HCT116 (cell line): ENCODE results near the gene CCDC177. TPM values are rescaled to one million over a fixed set of nuclear protein-coding genes. Genes with fewer than 3 reads are reported as not detected.

Experiments used
- ATAC-seq: fragments of 200-7000 bp; cut with Tn5 transposase; 2 replicates; pipeline ENCODE4 v1.9.1; 2020; ENCODE audit warnings: mild to moderate bottlenecking, moderate library complexity
- BruUV-seq: library from RNA; stranded (reverse); fragments of 400-500 nt; replicated peaks from 2 replicates; lab custom pipeline; 2021; lab: Mats Ljungman, UMichigan
- CTCF ChIA-PET: fragments of 300-600 bp; sonication (Branson Sonifier 250); formaldehyde crosslinking; loops from one replicate; lab custom pipeline; 2021; ENCODE audit warnings: antibody characterized with exemption; lab: Charles Lee
- POLR2A ChIA-PET: fragments of 300-600, 350-600 bp; sonication (Branson Sonifier 250); formaldehyde crosslinking; loops from one replicate; lab custom pipeline; 2021; ENCODE audit warnings: antibody characterized with exemption; lab: Charles Lee
- RAD21 ChIA-PET, 2 experiments: fragments of 300-600 bp; sonication (Branson Sonifier 250); formaldehyde crosslinking; loops; one replicate each; lab custom pipeline; 2023; ENCODE audit warnings: low total read pairs in 2 of 2; ENCODE audit not compliant: uncharacterized antibody in 2 of 2, unreplicated experiment in 2 of 2, low non-redundant PET in 1 of 2; lab: Charles Lee
- DNase-seq: peaks from one replicate; pipeline ENCODE4 v3.0.0-alpha.2; 2010; ENCODE audit warnings: low read depth, low spot score
- H2AFZ ChIP-seq: fragments of 200-600 bp; shearing (Covaris generic), sonication (generic); 2 replicates; pipeline ENCODE4 v1.6.1; 2017; ENCODE audit warnings: low read depth, mixed run types, mixed read lengths, antibody characterized with exemption, low read length; ENCODE audit not compliant: poor library complexity, severe bottlenecking
- H3K27ac ChIP-seq: 2 replicates; pipeline ENCODE4 v1.5.1; 2012; ENCODE audit warnings: low read depth, low read length
- H3K27me3 ChIP-seq: fragments of 200-600 bp; sonication (generic); 2 replicates; pipeline ENCODE4 v1.6.1; 2016; ENCODE audit warnings: mixed run types, low read length, mixed read lengths; ENCODE audit not compliant: insufficient read depth
- H3K36me3 ChIP-seq, 2 experiments: fragments of 200-500 bp in 1 of 2; fragments of 200-600 bp in 1 of 2; sonication (Bioruptor generic) in 1 of 2; sonication (generic) in 1 of 2; 2 replicates each; pipeline versions ENCODE4 v1.5.1 to v1.6.1; 2014 to 2016; ENCODE audit warnings: low read length in 2 of 2, inconsistent platforms in 1 of 2, mixed read lengths in 1 of 2, mixed run types in 1 of 2; ENCODE audit not compliant: insufficient read depth in 2 of 2, control insufficient read depth in 1 of 2
- H3K4me1 ChIP-seq, 2 experiments: fragments of 200-600 bp in 1 of 2; sonication (generic) in 1 of 2; 2 replicates each; pipeline versions ENCODE4 v1.5.1 to v1.6.1; 2012 to 2017; ENCODE audit warnings: low read length in 2 of 2, inconsistent platforms in 1 of 2, mild to moderate bottlenecking in 1 of 2, mixed read lengths in 1 of 2, mixed run types in 1 of 2, moderate library complexity in 1 of 2; ENCODE audit not compliant: insufficient read depth in 2 of 2, control insufficient read depth in 1 of 2
- H3K4me2 ChIP-seq: fragments of 200-600 bp; sonication (generic); 2 replicates; pipeline ENCODE4 v1.6.1; 2017; ENCODE audit warnings: mixed run types, low read length, mixed read lengths
- H3K4me3 ChIP-seq, 2 experiments: fragments of 200-600 bp in 1 of 2; sonication (generic) in 1 of 2; replicated peaks in 1 of 2; 2 replicates each; pipeline ENCODE4 v1.5.1; 2011 to 2016; ENCODE audit warnings: low read length in 2 of 2, control low read depth in 1 of 2, low read depth in 1 of 2, mild to moderate bottlenecking in 1 of 2, mixed read lengths in 1 of 2, mixed run types in 1 of 2
- H3K79me2 ChIP-seq: fragments of 200-600 bp; sonication (generic); 2 replicates; pipeline ENCODE4 v1.6.1; 2017; ENCODE audit warnings: mild to moderate bottlenecking, mixed run types, low read length, moderate library complexity, mixed read lengths; ENCODE audit not compliant: insufficient read depth
- H3K9ac ChIP-seq: fragments of 200-600 bp; sonication (generic); 2 replicates; pipeline ENCODE4 v1.6.1; 2016; ENCODE audit warnings: low read length, mixed read lengths
- H3K9me2 ChIP-seq: fragments of 200-600 bp; sonication (generic), shearing (Covaris generic); 2 replicates; pipeline ENCODE4 v1.6.1; 2017; ENCODE audit warnings: mixed run types, mild to moderate bottlenecking, moderate library complexity; ENCODE audit not compliant: insufficient read depth
- H3K9me3 ChIP-seq, 2 experiments: fragments of 200-500 bp in 1 of 2; fragments of 200-600 bp in 1 of 2; sonication (Bioruptor generic) in 1 of 2; sonication (generic) in 1 of 2; 2 replicates each; pipeline ENCODE4 v1.6.1; 2014 to 2017; ENCODE audit warnings: low read length in 2 of 2, mixed read lengths in 2 of 2, inconsistent platforms in 1 of 2, low read depth in 1 of 2, mild to moderate bottlenecking in 1 of 2, mixed run types in 1 of 2, moderate library complexity in 1 of 2; ENCODE audit not compliant: control insufficient read depth in 1 of 2, insufficient read depth in 1 of 2
- H4K20me1 ChIP-seq: fragments of 200-600 bp; sonication (generic), shearing (Covaris generic); 2 replicates; pipeline ENCODE4 v1.6.1; 2017; ENCODE audit warnings: mixed run types, mild to moderate bottlenecking, moderate library complexity; ENCODE audit not compliant: insufficient read depth
- CBX3 ChIP-seq: IDR thresholded peaks from 2 replicates; pipeline ENCODE4 v1.6.1; 2012; ENCODE audit warnings: low read depth
- CEBPB ChIP-seq: IDR thresholded peaks from 2 replicates; pipeline ENCODE4 v1.6.1; 2012; ENCODE audit warnings: low read depth
- EGR1 ChIP-seq: IDR thresholded peaks from 2 replicates; pipeline ENCODE4 v1.6.1; 2012; ENCODE audit warnings: low read depth
- ELF1 ChIP-seq: IDR thresholded peaks from 2 replicates; pipeline ENCODE4 v1.6.1; 2012; ENCODE audit warnings: low read depth, borderline replicate concordance
- EZH2 ChIP-seq: fragments of 200-600 bp; sonication (generic); IDR thresholded peaks from 2 replicates; pipeline ENCODE4 v1.6.1; 2017; ENCODE audit warnings: antibody characterized with exemption, mixed run types
- EZH2phosphoT487 ChIP-seq: fragments of 200-600 bp; IDR thresholded peaks from 2 replicates; pipeline ENCODE4 v1.6.1; 2018; ENCODE audit warnings: antibody characterized with exemption, borderline replicate concordance
- FOSL1 ChIP-seq: IDR thresholded peaks from 2 replicates; pipeline ENCODE4 v1.6.1; 2012; ENCODE audit warnings: low read depth
- JUND ChIP-seq: IDR thresholded peaks from 2 replicates; pipeline ENCODE4 v1.6.1; 2012
- POLR2A ChIP-seq: IDR thresholded peaks from 2 replicates; pipeline ENCODE4 v1.7.0; 2011; ENCODE audit warnings: borderline replicate concordance; ENCODE audit not compliant: insufficient read depth, insufficient read length; ENCODE audit errors: extremely low read depth
- RAD21 ChIP-seq: IDR thresholded peaks from 2 replicates; pipeline ENCODE4 v1.6.1; 2012; ENCODE audit warnings: low read depth, mild to moderate bottlenecking
- SP1 ChIP-seq: IDR thresholded peaks from 2 replicates; pipeline ENCODE4 v1.6.1; 2012; ENCODE audit warnings: low read depth
- SRF ChIP-seq: IDR thresholded peaks from 2 replicates; pipeline ENCODE4 v1.6.1; 2012; ENCODE audit warnings: low read depth
- TCF7L2 ChIP-seq: IDR thresholded peaks from 2 replicates; pipeline ENCODE4 v1.7.0; 2011; ENCODE audit warnings: borderline replicate concordance, inconsistent platforms; ENCODE audit not compliant: insufficient read depth, insufficient read length; ENCODE audit errors: extremely low read depth
- ZFX ChIP-seq: fragments of 450-650 bp; IDR thresholded peaks from 2 replicates; pipeline ENCODE4 v1.6.1; 2017
- ZNF274 ChIP-seq: fragments of 200-500 bp; sonication (Bioruptor generic); IDR thresholded peaks from 2 replicates; pipeline ENCODE4 v1.6.1; 2014; ENCODE audit warnings: mild to moderate bottlenecking, low read depth, low read length, inconsistent platforms
- intact Hi-C: fragments of 100-400 bp; cut with micrococcal nuclease; formaldehyde crosslinking; loops from 2 replicates; pipeline ENCODE4 v1.10.0; 2022
- total RNA-seq: library from RNA; stranded (reverse); gene quantifications from one replicate; pipeline ENCODE4 v1.2.1, GENCODE V29; 2021; ENCODE audit not compliant: unreplicated experiment
- TF ChIP-seq, protein P1 (sequence below), 3 experiments: fragments of 200-600 bp in 1 of 3; sonication (generic) in 1 of 3; IDR thresholded peaks in 2 of 3; conservative IDR thresholded peaks in 1 of 3; 2 replicates each; pipeline ENCODE4 v1.5.1; 2012 to 2017; ENCODE audit warnings: low read depth in 2 of 3, low read length in 2 of 3, antibody characterized with exemption in 1 of 3, borderline replicate concordance in 1 of 3, control low read depth in 1 of 3, mild to moderate bottlenecking in 1 of 3, mixed read lengths in 1 of 3, mixed run types in 1 of 3, moderate library complexity in 1 of 3; ENCODE audit not compliant: insufficient read depth in 1 of 3
- TF ChIP-seq, protein P2 (sequence below): IDR thresholded peaks from 2 replicates; pipeline ENCODE4 v1.6.1; 2012
- TF ChIP-seq, protein P3 (sequence below): IDR thresholded peaks from 2 replicates; pipeline ENCODE4 v1.6.1; 2012; ENCODE audit warnings: low read depth
- TF ChIP-seq, protein P4 (sequence below): IDR thresholded peaks from 2 replicates; pipeline ENCODE4 v1.6.1; 2011; ENCODE audit warnings: mild to moderate bottlenecking, low read length, moderate library complexity; ENCODE audit not compliant: insufficient replicate concordance; ENCODE audit errors: extremely low read depth

The CCDC177 gene
- total RNA-seq, 1 experiment from 2014 or later: not detected

DNA sequence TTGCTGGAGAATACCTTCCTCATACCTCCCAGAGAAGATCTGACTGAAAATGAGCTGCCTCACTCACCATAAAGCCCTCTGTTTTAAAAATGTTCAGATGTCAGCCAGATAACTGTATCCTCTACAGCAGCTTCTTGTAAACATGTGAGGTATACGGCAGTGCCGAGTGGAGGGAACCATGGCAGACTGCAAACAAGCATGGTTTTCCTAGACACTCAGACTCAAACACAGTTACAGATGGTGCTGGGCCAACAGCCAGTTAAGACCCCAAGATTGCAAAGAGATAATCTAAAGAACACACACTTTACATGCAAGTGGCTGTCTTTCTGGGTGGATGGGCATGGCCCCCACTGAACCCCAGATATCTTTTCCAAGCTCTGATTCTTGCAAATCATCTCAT lies 16.6 kb upstream of the CCDC177 start:
- Histone ChIP-seq H4K20me1 (no peaks in the 10 kb centered on the region), H3K9ac (no peak overlapping the region), H3K4me2 (no peak overlapping the region), H3K9me3 (no peaks in the 10 kb centered on the region), H3K4me1 (no peaks in the 10 kb centered on the region), H3K9me2 (no peaks in the 10 kb centered on the region), H3K36me3 (no peaks in the 10 kb centered on the region), H3K79me2 (no peaks in the 10 kb centered on the region), H2AFZ (no peak overlapping the region), H3K27ac (no peak overlapping the region), H3K27me3 (no peaks in the 10 kb centered on the region), H3K4me3 (no peak overlapping the region)
- POLR2A ChIA-PET: no interaction called here
- RAD21 ChIA-PET: no interaction called here
- no peak for TF ChIP-seq RAD21
- no peak for TF ChIP-seq ELF1
- no peak for TF ChIP-seq SRF
- TF ChIP-seq EZH2phosphoT487: no peak
- TF ChIP-seq, protein P1, sequence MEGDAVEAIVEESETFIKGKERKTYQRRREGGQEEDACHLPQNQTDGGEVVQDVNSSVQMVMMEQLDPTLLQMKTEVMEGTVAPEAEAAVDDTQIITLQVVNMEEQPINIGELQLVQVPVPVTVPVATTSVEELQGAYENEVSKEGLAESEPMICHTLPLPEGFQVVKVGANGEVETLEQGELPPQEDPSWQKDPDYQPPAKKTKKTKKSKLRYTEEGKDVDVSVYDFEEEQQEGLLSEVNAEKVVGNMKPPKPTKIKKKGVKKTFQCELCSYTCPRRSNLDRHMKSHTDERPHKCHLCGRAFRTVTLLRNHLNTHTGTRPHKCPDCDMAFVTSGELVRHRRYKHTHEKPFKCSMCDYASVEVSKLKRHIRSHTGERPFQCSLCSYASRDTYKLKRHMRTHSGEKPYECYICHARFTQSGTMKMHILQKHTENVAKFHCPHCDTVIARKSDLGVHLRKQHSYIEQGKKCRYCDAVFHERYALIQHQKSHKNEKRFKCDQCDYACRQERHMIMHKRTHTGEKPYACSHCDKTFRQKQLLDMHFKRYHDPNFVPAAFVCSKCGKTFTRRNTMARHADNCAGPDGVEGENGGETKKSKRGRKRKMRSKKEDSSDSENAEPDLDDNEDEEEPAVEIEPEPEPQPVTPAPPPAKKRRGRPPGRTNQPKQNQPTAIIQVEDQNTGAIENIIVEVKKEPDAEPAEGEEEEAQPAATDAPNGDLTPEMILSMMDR (IDR thresholded peaks at IDR 0.05 in 2 of 3, conservative IDR thresholded peaks at IDR 0.05 in 1 of 3; ENCODE audit: borderline replicate concordance in 1 of 3, insufficient read depth in 1 of 3, low read depth in 2 of 3, low read length in 2 of 3): no peak
- TF ChIP-seq, protein P2, sequence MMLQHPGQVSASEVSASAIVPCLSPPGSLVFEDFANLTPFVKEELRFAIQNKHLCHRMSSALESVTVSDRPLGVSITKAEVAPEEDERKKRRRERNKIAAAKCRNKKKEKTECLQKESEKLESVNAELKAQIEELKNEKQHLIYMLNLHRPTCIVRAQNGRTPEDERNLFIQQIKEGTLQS: no peak
- TF ChIP-seq, protein P3, sequence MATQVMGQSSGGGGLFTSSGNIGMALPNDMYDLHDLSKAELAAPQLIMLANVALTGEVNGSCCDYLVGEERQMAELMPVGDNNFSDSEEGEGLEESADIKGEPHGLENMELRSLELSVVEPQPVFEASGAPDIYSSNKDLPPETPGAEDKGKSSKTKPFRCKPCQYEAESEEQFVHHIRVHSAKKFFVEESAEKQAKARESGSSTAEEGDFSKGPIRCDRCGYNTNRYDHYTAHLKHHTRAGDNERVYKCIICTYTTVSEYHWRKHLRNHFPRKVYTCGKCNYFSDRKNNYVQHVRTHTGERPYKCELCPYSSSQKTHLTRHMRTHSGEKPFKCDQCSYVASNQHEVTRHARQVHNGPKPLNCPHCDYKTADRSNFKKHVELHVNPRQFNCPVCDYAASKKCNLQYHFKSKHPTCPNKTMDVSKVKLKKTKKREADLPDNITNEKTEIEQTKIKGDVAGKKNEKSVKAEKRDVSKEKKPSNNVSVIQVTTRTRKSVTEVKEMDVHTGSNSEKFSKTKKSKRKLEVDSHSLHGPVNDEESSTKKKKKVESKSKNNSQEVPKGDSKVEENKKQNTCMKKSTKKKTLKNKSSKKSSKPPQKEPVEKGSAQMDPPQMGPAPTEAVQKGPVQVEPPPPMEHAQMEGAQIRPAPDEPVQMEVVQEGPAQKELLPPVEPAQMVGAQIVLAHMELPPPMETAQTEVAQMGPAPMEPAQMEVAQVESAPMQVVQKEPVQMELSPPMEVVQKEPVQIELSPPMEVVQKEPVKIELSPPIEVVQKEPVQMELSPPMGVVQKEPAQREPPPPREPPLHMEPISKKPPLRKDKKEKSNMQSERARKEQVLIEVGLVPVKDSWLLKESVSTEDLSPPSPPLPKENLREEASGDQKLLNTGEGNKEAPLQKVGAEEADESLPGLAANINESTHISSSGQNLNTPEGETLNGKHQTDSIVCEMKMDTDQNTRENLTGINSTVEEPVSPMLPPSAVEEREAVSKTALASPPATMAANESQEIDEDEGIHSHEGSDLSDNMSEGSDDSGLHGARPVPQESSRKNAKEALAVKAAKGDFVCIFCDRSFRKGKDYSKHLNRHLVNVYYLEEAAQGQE: no peak
- TF ChIP-seq CEBPB: no peak
- no peak for TF ChIP-seq FOSL1
- TF ChIP-seq ZNF274: no peak
- TF ChIP-seq EGR1: no peak
- no peak for TF ChIP-seq EZH2
- no peak for TF ChIP-seq SP1
- no peak for TF ChIP-seq JUND
- no peak for TF ChIP-seq TCF7L2
- TF ChIP-seq, protein P4, sequence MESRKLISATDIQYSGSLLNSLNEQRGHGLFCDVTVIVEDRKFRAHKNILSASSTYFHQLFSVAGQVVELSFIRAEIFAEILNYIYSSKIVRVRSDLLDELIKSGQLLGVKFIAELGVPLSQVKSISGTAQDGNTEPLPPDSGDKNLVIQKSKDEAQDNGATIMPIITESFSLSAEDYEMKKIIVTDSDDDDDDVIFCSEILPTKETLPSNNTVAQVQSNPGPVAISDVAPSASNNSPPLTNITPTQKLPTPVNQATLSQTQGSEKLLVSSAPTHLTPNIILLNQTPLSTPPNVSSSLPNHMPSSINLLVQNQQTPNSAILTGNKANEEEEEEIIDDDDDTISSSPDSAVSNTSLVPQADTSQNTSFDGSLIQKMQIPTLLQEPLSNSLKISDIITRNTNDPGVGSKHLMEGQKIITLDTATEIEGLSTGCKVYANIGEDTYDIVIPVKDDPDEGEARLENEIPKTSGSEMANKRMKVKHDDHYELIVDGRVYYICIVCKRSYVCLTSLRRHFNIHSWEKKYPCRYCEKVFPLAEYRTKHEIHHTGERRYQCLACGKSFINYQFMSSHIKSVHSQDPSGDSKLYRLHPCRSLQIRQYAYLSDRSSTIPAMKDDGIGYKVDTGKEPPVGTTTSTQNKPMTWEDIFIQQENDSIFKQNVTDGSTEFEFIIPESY: no peak
- no peak for TF ChIP-seq CBX3
- no peak for TF ChIP-seq POLR2A
- no peak for TF ChIP-seq ZFX
- no peak for ATAC-seq
- no peak for DNase-seq
- no TSS peak for BruUV-seq
- CTCF ChIA-PET: no interaction called here
- intact Hi-C loops: no loop called here
